HepG2 (cell line): ENCODE measurements around the gene TJAP1. TPM values are rescaled to one million over a fixed set of nuclear protein-coding genes. Genes with fewer than 3 reads are reported as not detected.

ENCODE experiments used
- AGO2 ChIP-seq: fragments of 200-400 bp; formaldehyde crosslinking; optimal IDR thresholded peaks from 2 replicates; pipeline ENCODE3; 2017; ENCODE audit warnings: mild to moderate bottlenecking, low read depth, low read length, moderate library complexity
- ARID3A ChIP-seq: IDR thresholded peaks from 2 replicates; pipeline ENCODE4 v1.6.1; 2012; ENCODE audit warnings: low read depth, low read length, improper control_type of control experiment
- DMAP1 ChIP-seq: IDR thresholded peaks from 2 replicates; pipeline ENCODE4 v1.6.1; 2016
- ELF4 ChIP-seq: sonication (generic); formaldehyde crosslinking; IDR thresholded peaks from 2 replicates; pipeline ENCODE4 v1.5.0; 2020; ENCODE audit warnings: missing genetic modification reagents, mild to moderate bottlenecking, moderate library complexity, borderline replicate concordance
- FOXC1 ChIP-seq: sonication (generic); formaldehyde crosslinking; IDR thresholded peaks from 2 replicates; pipeline ENCODE4 v1.8.0; 2022; ENCODE audit warnings: mild to moderate bottlenecking, missing genetic modification reagents, borderline replicate concordance
- HBP1 ChIP-seq: IDR thresholded peaks from 2 replicates; pipeline ENCODE4 v1.6.1; 2016; ENCODE audit warnings: low read depth, control low read depth
- HOXA9 ChIP-seq: sonication (generic); formaldehyde crosslinking; IDR thresholded peaks from 2 replicates; pipeline ENCODE4 v1.8.1; 2022; ENCODE audit warnings: missing genetic modification reagents, mild to moderate bottlenecking, moderate library complexity, borderline replicate concordance
- KAT8 ChIP-seq: IDR thresholded peaks from 2 replicates; pipeline ENCODE4 v1.6.1; 2016; ENCODE audit warnings: missing genetic modification reagents, missing compliant biosample characterization
- MBNL3 ChIP-seq: fragments of 250-450 bp; sonication (Bioruptor Pico); conservative IDR thresholded peaks from 2 replicates; pipeline ENCODE4 v1.8.0; 2022; ENCODE audit warnings: mild to moderate bottlenecking, inconsistent platforms
- PATZ1 ChIP-seq: sonication (generic); formaldehyde crosslinking; IDR thresholded peaks from 2 replicates; pipeline ENCODE4 v1.4.0; 2020; ENCODE audit warnings: missing genetic modification reagents
- PITX1 ChIP-seq: sonication (generic); formaldehyde crosslinking; IDR thresholded peaks from 2 replicates; pipeline ENCODE4 v1.5.1; 2020; ENCODE audit warnings: mild to moderate bottlenecking, missing genetic modification reagents
- SRY ChIP-seq: sonication (generic); formaldehyde crosslinking; IDR thresholded peaks from 2 replicates; pipeline ENCODE4 v1.8.0; 2022; ENCODE audit warnings: mild to moderate bottlenecking, missing genetic modification reagents
- THAP8 ChIP-seq: sonication (generic); formaldehyde crosslinking; IDR thresholded peaks from 2 replicates; pipeline ENCODE4 v1.5.1; 2020; ENCODE audit warnings: missing genetic modification reagents, mild to moderate bottlenecking, borderline replicate concordance
- ZFX ChIP-seq: sonication (generic); formaldehyde crosslinking; IDR thresholded peaks from 2 replicates; pipeline ENCODE4 v1.4.0; 2020; ENCODE audit warnings: mild to moderate bottlenecking, low read depth, missing genetic modification reagents, moderate library complexity
- ZNF136 ChIP-seq: sonication (generic); formaldehyde crosslinking; IDR thresholded peaks from 2 replicates; pipeline ENCODE4 v1.8.1; 2022; ENCODE audit warnings: low read depth, mild to moderate bottlenecking, moderate library complexity, missing genetic modification reagents
- ZNF503 ChIP-seq: sonication (generic); formaldehyde crosslinking; IDR thresholded peaks from 2 replicates; pipeline ENCODE4 v1.4.0; 2020; ENCODE audit warnings: missing genetic modification reagents
- ZNF839 ChIP-seq: sonication (generic); formaldehyde crosslinking; IDR thresholded peaks from 2 replicates; pipeline ENCODE4 v1.4.0; 2020; ENCODE audit warnings: missing genetic modification reagents, mild to moderate bottlenecking, borderline replicate concordance
- polyA plus RNA-seq, 8 experiments: library from polyadenylated mRNA; depleted of rRNA in 3 of 8; stranded (reverse) in 7 of 8; unstranded in 1 of 8; fragments of >200 nt; fragmentation: Illumina TruSeq in 4 of 8; extraction: Trizol in 4 of 8; gene quantifications; 2 replicates each; pipeline versions ENCODE4 v1.2.1 to v1.2.3, GENCODE V29; 2011 to 2016; ENCODE audit warnings: low read depth in 4 of 8, missing spikeins in 1 of 8, mixed read lengths in 1 of 8; ENCODE audit not compliant: insufficient read depth in 1 of 8
- total RNA-seq, 5 experiments: library from RNA; depleted of rRNA; stranded (reverse); fragments of >200 nt; fragmentation: Illumina TruSeq; extraction: Trizol; gene quantifications; 2 replicates each; pipeline ENCODE4 v1.2.3, GENCODE V29; 2016; ENCODE audit warnings: low read depth in 1 of 5
- TF ChIP-seq, protein P1 (sequence below): sonication (generic); formaldehyde crosslinking; IDR thresholded peaks from 2 replicates; pipeline ENCODE4 v1.4.0; 2020; ENCODE audit warnings: missing genetic modification reagents
- TF ChIP-seq, protein P2 (sequence below): IDR thresholded peaks from 2 replicates; pipeline ENCODE4 v1.6.1; 2012; ENCODE audit warnings: inconsistent platforms

Gene TJAP1
- total and polyA plus RNA-seq, 2 of the 13 experiments (the other 11 are each of a cell fraction or from before 2014, with no cell fraction given), result 15.7 to 41.6 TPM

GRCh38 chr6:43509984-43510826, 32.8 kb downstream of the TJAP1 start, which contains the start of gene LRRC73 (continued):
- TF ChIP-seq ZNF503 (CRISPR knock-in tag) (no peak), ELF4 (CRISPR knock-in tag) (no peak), ARID3A (no peak), SRY (peak; percentile 65; the same call in 1 of the 2 replicates), PATZ1 (0 out of 2 replicates have a peak, but pooled peaks have one; percentile 38), FOXC1 (CRISPR knock-in tag) (peak; percentile 47), HOXA9 (CRISPR knock-in tag) (no peak), AGO2 (peak; percentile 99), MBNL3 (CRISPR knock-in tag) (no peak), ZNF839 (peak; percentile 75; the same call in 1 of the 2 replicates), ZFX (CRISPR knock-in tag) (peak; percentile 74), PITX1 (no peak), THAP8 (0 out of 2 replicates have a peak, but pooled peaks have one; percentile 15), HBP1 (CRISPR knock-in tag) (peak; percentile 54; the same call in 1 of the 2 replicates), DMAP1 (no peak), KAT8 (CRISPR knock-in tag) (no peak), ZNF136 (CRISPR knock-in tag) (no peak; the same call in 1 of the 2 replicates)
- TF ChIP-seq, protein P1, sequence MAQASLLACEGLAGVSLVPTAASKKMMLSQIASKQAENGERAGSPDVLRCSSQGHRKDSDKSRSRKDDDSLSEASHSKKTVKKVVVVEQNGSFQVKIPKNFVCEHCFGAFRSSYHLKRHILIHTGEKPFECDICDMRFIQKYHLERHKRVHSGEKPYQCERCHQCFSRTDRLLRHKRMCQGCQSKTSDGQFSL (CRISPR knock-in tag), result no peak
- TF ChIP-seq, protein P2, sequence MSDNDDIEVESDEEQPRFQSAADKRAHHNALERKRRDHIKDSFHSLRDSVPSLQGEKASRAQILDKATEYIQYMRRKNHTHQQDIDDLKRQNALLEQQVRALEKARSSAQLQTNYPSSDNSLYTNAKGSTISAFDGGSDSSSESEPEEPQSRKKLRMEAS, result peak; percentile 53
